Thyroid gland (tissue), 4 donors: ENCODE measurements around the gene GRM4.

Experiments used
- POLR2A ChIP-seq, 2 donors: fragments of 450-650 bp; IDR thresholded peaks; one replicate each; pipeline ENCODE4 v1.6.1; 2017; ENCODE audit warnings: antibody characterized with exemption in 2 of 2, mild to moderate bottlenecking in 2 of 2, moderate library complexity in 1 of 2
- TF ChIP-seq, protein P1 (sequence below), 6 experiments: fragments of 200-600 bp in 3 of 6; fragments of 450-650 bp in 3 of 6; sonication (generic) in 3 of 6; IDR thresholded peaks; one replicate each; pipeline ENCODE4 v1.5.1; 2016 to 2019; ENCODE audit warnings: antibody characterized with exemption in 6 of 6, mild to moderate bottlenecking in 2 of 6, inconsistent platforms in 1 of 6, moderate library complexity in 1 of 6

DNA sequence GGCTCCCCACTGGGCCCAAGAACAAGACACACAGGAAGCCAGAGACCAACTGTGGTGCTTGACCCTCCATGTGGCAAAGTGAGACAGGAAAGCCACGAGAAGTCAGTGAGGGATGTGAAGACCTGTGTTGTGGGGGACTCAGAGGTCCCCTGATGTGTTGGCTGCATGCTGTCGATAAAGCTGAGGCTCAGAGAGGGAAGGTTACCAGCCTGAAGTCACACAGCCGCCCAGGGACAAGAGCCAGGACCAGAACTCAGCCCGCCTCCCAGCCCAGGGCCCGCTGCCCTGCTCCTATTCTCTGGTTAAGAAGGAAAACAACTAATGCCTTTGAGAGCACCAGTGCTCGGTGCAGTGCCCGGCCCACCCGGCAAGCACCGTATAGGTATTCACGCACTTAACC, 63.5 kb downstream of the GRM4 start:
- TF ChIP-seq, protein P1, sequence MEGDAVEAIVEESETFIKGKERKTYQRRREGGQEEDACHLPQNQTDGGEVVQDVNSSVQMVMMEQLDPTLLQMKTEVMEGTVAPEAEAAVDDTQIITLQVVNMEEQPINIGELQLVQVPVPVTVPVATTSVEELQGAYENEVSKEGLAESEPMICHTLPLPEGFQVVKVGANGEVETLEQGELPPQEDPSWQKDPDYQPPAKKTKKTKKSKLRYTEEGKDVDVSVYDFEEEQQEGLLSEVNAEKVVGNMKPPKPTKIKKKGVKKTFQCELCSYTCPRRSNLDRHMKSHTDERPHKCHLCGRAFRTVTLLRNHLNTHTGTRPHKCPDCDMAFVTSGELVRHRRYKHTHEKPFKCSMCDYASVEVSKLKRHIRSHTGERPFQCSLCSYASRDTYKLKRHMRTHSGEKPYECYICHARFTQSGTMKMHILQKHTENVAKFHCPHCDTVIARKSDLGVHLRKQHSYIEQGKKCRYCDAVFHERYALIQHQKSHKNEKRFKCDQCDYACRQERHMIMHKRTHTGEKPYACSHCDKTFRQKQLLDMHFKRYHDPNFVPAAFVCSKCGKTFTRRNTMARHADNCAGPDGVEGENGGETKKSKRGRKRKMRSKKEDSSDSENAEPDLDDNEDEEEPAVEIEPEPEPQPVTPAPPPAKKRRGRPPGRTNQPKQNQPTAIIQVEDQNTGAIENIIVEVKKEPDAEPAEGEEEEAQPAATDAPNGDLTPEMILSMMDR (IDR thresholded peaks at IDR 0.05): no peak
- no peak for TF ChIP-seq POLR2A (IDR thresholded peaks at IDR 0.05)
